Measurements from ENCODE around the gene GMCL2.

- TF ChIP-seq CTCF (IDR thresholded peaks at IDR 0.05) (no peak), POLR2A (IDR thresholded peaks at IDR 0.05) (no peak)
Observed at GRCh38 chr5:178189433-178189832, 2.3 kb upstream of the GMCL2 start.
